Natural killer cell treated with Interleukin-12 subunit alpha and Interleukin-12 subunit beta and Interleukin-15 and Interleukin-18, amount 100 ng/mL, for 72 hours (primary cell): ENCODE results near the gene IL24. TPM values are rescaled to one million over a fixed set of nuclear protein-coding genes. Genes with fewer than 3 reads are reported as not detected.
A peak's percentile ranks its signal among the peaks of the same experiment; 100 is the strongest.

ENCODE experiments used
- ATAC-seq, 2 donors: fragments of 150-1000 bp; cut with Tn5 transposase in 1 of 2; sonication (Bioruptor Pico), chemical (Tn5 transposase) in 1 of 2; 2 replicates each; pipeline ENCODE4 v1.10.0; 2021
- DNase-seq: peaks from one replicate; pipeline ENCODE4 v3.0.0; 2022; ENCODE audit warnings: low spot score
- H3K27ac Mint-ChIP-seq, 2 donors: 1 replicate in 1 of 2; 2 replicates in 1 of 2; pipeline ENCODE4 v1.8.0; 2022; ENCODE audit warnings: mixed read lengths in 2 of 2, mild to moderate bottlenecking in 1 of 2, moderate library complexity in 1 of 2
- H3K27me3 Mint-ChIP-seq, 2 donors: 1 replicate in 1 of 2; 2 replicates in 1 of 2; pipeline ENCODE4 v1.8.0; 2022; ENCODE audit warnings: mixed read lengths in 2 of 2
- H3K36me3 Mint-ChIP-seq: one replicate; pipeline ENCODE4 v1.8.0; 2022; ENCODE audit warnings: mixed read lengths
- H3K4me1 Mint-ChIP-seq, 2 donors: 1 replicate in 1 of 2; 2 replicates in 1 of 2; pipeline ENCODE4 v1.8.0; 2022; ENCODE audit warnings: low read depth in 2 of 2, mixed read lengths in 2 of 2, mild to moderate bottlenecking in 1 of 2
- H3K4me3 Mint-ChIP-seq: one replicate; pipeline ENCODE4 v1.8.0; 2022; ENCODE audit warnings: mixed read lengths
- H3K9me3 Mint-ChIP-seq: 2 replicates; pipeline ENCODE4 v1.8.0; 2022; ENCODE audit warnings: mixed read lengths
- total RNA-seq, 2 donors: library from RNA; stranded (reverse); gene quantifications; one replicate each; pipeline ENCODE4 v1.2.3, GENCODE V29; 2022

IL24 gene
- total RNA-seq, 2 donors from 2014 or later, result not detected

DNA sequence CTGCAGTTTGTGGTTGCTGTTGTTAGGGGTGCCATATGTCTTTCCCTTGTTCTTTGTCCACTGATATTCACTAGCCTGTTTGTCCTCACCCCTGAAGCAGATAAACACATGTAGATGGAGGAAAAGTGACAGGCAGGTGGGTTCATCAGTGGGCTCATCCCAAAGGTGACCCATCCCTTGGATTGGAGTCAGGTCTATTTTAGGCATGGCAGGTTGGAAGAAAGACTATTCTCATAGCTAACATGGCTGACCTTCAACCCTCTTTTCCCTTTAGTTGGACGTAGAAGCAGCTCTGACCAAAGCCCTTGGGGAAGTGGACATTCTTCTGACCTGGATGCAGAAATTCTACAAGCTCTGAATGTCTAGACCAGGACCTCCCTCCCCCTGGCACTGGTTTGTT, 5.5 kb downstream of the IL24 start:
- no peaks in the 10 kb centered on the region for H3K27me3 Mint-ChIP-seq
- ATAC-seq, result no peak
- no peak for DNase-seq
- no peaks in the 10 kb centered on the region for H3K9me3 Mint-ChIP-seq
- no peak overlapping the region for H3K4me3 Mint-ChIP-seq
- H3K36me3 Mint-ChIP-seq, result no peaks in the 10 kb centered on the region
- H3K27ac Mint-ChIP-seq, result no peak overlapping the region
- peaks cover 21 to 24% of the 10 kb centered on the region in 2 donors for H3K4me1 Mint-ChIP-seq

GRCh38 chr1:206903687-206904086, 6.4 kb downstream of the IL24 start:
- no peak overlapping the region for H3K4me3 Mint-ChIP-seq
- DNase-seq (no peak), ATAC-seq (no peak)
- H3K9me3 Mint-ChIP-seq, result no peaks in the 10 kb centered on the region
- no peaks in the 10 kb centered on the region for H3K27me3 Mint-ChIP-seq
- H3K36me3 Mint-ChIP-seq, result no peaks in the 10 kb centered on the region
- peaks cover 27 to 28% of the 10 kb centered on the region in 2 donors for H3K4me1 Mint-ChIP-seq
- peak overlapping the region in 1 of 2 donors; percentile 21 for H3K27ac Mint-ChIP-seq

GRCh38 chr1:206904423-206905142, 7.3 kb downstream of the IL24 start:
- no peak for ATAC-seq
- Mint-ChIP-seq H3K4me1 (peaks cover 27 to 31% of the 10 kb centered on the region in 2 donors), H3K4me3 (no peak overlapping the region), H3K9me3 (no peaks in the 10 kb centered on the region), H3K27me3 (no peaks in the 10 kb centered on the region), H3K36me3 (no peaks in the 10 kb centered on the region), H3K27ac (peak overlapping the region; percentile 41 to 74)
- DNase-seq, result no peak

DNA sequence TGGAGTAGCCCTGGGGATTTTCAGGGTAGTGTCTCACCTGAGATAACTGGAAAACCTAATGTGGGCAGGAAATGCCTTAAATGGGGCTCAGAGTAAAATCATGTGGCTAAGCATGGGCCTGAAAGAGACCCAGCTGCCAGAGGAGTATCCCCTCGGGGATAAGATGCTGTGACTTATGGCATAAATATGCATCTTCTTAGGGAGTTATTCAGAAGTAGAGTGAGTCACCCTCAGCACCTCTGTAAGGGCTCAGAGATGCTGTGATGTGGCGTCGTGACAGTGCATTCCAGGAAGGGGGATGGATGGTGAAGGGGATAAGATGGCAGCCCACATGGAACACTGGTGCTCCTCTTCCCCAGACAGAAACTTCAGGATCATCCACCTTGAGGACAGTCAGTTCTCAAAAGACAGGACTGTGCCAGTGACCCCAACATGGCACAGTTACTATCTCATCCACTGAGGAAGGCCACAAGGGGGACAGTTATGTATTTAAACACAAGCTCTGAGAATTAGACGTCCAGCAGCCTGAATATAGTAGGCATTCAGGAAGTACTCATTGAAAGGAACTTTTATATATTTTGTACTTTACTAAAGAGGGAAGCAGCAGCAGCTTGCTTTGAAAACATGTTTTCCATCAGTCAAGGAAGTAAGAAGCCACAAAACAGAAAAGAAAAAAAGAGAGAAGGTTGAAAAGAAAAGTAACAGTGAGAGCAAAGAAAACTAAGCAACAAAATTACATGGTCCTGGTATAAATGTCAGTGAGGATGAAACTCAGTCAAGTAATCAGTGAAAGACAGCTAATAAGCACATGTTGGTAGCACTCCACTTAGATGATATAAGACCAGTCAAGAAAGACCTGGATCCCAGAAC, 8.3 kb downstream of the IL24 start:
- Mint-ChIP-seq H3K27me3 (no peaks in the 10 kb centered on the region), H3K36me3 (no peaks in the 10 kb centered on the region), H3K27ac (peak overlapping the region; percentile 41 to 74), H3K4me3 (no peak overlapping the region), H3K9me3 (no peaks in the 10 kb centered on the region), H3K4me1 (peaks cover 27 to 31% of the 10 kb centered on the region in 2 donors)
- DNase-seq, result no peak
- peak in 1 of 2 donors; percentile 58 for ATAC-seq

DNA sequence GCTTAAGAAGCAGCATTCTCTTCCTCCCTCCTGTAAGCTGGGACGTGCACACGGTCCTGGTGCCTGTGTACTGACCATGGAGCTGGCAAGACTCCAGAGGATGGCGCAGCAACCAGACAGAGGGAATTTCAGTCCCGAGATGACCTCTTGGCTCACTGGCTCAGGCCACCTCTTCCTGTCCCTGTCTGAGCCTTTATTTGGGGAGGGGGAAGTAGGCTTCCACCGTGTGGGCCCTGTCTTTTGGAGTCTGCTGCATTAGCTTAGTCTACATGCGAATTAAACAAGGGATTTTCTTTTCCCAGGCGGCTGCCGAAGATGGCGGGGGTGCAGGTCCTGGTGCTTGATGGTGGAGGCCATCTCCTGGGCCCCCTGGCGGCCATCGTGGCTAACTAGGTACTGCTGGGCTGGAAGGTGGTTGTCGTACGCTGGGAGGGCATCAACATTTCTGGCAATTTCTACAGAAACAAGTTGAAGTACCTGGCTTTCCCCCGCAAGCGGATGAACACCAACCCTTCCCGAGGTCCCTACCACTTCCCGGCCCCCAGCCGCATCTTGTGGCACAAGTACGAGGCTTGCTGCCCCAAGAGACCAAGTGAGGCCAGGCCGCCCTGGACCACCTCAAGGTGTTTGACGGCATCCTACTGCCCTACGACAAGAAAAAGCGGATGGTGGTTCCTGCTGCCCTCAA, 10.2 kb downstream of the IL24 start:
- H3K9me3 Mint-ChIP-seq, result no peaks in the 10 kb centered on the region
- DNase-seq, result no peak
- no peak for ATAC-seq
- H3K27ac Mint-ChIP-seq, result peak overlapping the region in 1 of 2 donors; percentile 39
- H3K4me3 Mint-ChIP-seq, result no peak overlapping the region
- H3K27me3 Mint-ChIP-seq, result no peaks in the 10 kb centered on the region
- peaks cover 43 to 44% of the 10 kb centered on the region in 2 donors for H3K4me1 Mint-ChIP-seq
- no peaks in the 10 kb centered on the region for H3K36me3 Mint-ChIP-seq

GRCh38 chr1:206908038-206908437, 10.8 kb downstream of the IL24 start:
- Mint-ChIP-seq H3K4me3 (no peak overlapping the region), H3K4me1 (peaks cover 49 to 50% of the 10 kb centered on the region in 2 donors), H3K9me3 (no peaks in the 10 kb centered on the region), H3K27ac (peak overlapping the region in 1 of 2 donors; percentile 39), H3K36me3 (no peaks in the 10 kb centered on the region), H3K27me3 (no peaks in the 10 kb centered on the region)
- ATAC-seq (no peak), DNase-seq (no peak)

GRCh38 chr1:206909161-206909882, 12.1 kb downstream of the IL24 start:
- Mint-ChIP-seq H3K36me3 (no peaks in the 10 kb centered on the region), H3K27me3 (no peaks in the 10 kb centered on the region), H3K9me3 (no peaks in the 10 kb centered on the region), H3K27ac (no peak overlapping the region), H3K4me1 (peaks cover 54 to 56% of the 10 kb centered on the region in 2 donors), H3K4me3 (no peak overlapping the region)
- ATAC-seq, result peak; percentile 34 to 61
- no peak for DNase-seq

DNA sequence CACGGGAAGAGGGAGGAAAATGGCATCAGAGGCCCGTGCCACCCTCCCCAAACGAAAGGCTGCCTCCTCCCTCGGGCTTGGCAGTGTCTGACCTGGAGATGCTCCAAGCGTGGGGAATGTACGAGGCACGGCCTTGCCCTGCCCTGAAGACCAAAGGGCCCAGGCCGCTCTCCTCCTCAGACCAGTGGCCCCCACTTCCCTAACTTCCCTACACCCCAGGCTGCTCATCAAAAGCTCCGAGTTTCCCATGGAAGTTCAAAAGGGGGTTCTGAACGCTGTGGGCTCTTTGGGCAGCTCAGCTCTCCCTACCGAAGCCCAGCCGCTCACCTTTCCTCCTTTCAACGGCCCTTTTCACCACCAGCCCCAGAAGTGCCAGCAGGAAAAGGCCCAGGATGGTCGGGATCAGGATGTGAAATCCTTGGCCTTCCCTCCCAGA, 12.7 kb downstream of the IL24 start:
- DNase-seq (no peak), ATAC-seq (peak in 1 of 2 donors; percentile 7)
- Mint-ChIP-seq H3K27ac (no peak overlapping the region), H3K9me3 (no peaks in the 10 kb centered on the region), H3K4me3 (no peak overlapping the region), H3K4me1 (peaks cover 54 to 55% of the 10 kb centered on the region in 2 donors), H3K36me3 (no peaks in the 10 kb centered on the region), H3K27me3 (no peaks in the 10 kb centered on the region)

GRCh38 chr1:206911064-206911663, 13.9 kb downstream of the IL24 start:
- Mint-ChIP-seq H3K27ac (no peak overlapping the region), H3K36me3 (no peaks in the 10 kb centered on the region), H3K27me3 (no peaks in the 10 kb centered on the region), H3K9me3 (no peaks in the 10 kb centered on the region), H3K4me3 (peak overlapping the region; percentile 33), H3K4me1 (peaks cover 55 to 56% of the 10 kb centered on the region in 2 donors)
- DNase-seq (no peak), ATAC-seq (peak; percentile 43 to 64)

DNA sequence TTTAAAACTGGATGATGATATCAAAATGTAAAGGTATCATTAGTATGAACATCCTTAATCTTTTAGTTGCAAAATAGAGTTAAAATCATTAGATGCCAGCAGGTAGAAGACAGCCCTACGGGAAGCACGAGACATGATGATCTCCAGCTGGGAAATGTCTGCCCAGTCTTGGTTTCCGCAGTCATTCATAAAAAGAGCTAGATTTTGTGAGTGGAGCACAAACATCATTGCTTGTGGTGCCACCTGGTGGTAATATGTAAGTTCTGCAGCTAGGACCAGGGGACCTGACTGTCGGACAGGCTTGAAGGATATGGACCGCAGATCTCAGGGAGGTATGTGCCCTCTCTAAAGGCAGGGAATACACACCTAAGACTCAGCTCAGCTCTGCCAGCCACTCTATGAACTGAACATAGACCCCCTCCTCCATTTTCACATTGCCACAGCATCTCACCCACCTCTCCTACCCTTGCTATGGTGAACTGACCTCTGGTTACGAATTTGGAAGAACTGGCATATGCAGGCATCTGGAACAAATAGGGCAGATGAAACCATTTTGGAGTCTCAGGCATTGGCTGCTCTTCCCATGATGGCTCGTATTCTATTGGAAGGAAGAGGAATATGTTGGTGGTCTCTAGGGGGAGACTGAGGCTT, 15.3 kb downstream of the IL24 start:
- Mint-ChIP-seq H3K4me1 (peaks cover 62 to 65% of the 10 kb centered on the region in 2 donors), H3K9me3 (no peaks in the 10 kb centered on the region), H3K4me3 (no peak overlapping the region), H3K27me3 (no peaks in the 10 kb centered on the region), H3K36me3 (no peaks in the 10 kb centered on the region), H3K27ac (peak overlapping the region; percentile 22 to 66)
- DNase-seq, result peak; percentile 72
- ATAC-seq, result peak; percentile 70 to 73

DNA sequence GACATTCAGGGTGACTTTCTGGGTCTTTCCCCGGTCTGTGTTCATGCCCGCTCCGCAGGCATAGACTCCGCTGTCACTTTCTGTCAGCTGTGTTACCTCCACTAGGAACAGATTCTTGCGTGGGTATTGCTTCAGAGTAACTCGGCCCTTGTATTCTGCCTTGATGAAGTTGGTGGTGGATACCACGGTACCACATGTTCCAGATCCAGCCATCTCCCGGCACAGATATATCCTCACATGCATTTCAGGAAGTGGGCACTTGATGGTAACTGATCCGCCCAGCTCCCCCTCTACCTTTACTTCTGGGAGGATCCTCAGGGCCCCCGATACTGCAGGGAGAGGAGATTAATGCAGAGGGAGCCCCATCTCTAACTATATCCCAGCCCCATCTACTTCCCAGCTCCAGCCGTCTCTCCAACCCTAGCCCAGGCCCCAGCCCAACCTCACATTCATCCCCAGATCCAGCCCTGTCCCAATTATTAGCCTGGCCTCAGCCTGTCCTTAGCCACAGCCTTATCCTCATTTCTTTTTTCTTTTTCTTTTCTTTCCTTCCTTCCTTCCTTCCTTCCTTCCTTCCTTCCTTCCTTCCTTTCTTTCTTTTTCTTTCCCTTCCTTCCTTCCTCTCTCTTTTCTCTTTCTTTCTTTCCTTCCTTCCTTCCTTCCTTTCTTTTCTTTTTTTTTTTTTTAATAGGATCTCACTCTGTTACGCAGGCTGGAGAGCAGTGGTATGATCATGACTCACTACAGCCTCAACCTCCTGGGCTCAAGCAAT, 16.7 kb downstream of the IL24 start:
- peaks cover 66 to 68% of the 10 kb centered on the region in 2 donors for H3K4me1 Mint-ChIP-seq
- no peaks in the 10 kb centered on the region for H3K27me3 Mint-ChIP-seq
- no peaks in the 10 kb centered on the region for H3K9me3 Mint-ChIP-seq
- no peak for ATAC-seq
- H3K4me3 Mint-ChIP-seq, result no peak overlapping the region
- H3K36me3 Mint-ChIP-seq, result no peaks in the 10 kb centered on the region
- DNase-seq, result no peak
- H3K27ac Mint-ChIP-seq, result peak overlapping the region; percentile 56 to 66
